ENCODE measurements around the gene SENP7. TPM values are rescaled to one million over a fixed set of nuclear protein-coding genes. Genes with fewer than 3 reads are reported as not detected.

SENP7 gene
- total RNA-seq, 1 donor from 2014 or later, result 33.6 TPM

- DNase-seq (ENCODE audit: extremely low spot score, unreplicated experiment), result no peak
- no peaks in the 10 kb centered on the region for H3K36me3 Mint-ChIP-seq
- no peaks in the 10 kb centered on the region for H3K27me3 Mint-ChIP-seq
- no peak overlapping the region for H3K4me3 Mint-ChIP-seq
- peaks cover 9% of the 10 kb centered on the region for H3K9me3 Mint-ChIP-seq
- TF ChIP-seq CTCF (conservative IDR thresholded peaks at IDR 0.05), result no peak
- H3K27ac Mint-ChIP-seq, result no peak overlapping the region
- H3K4me1 Mint-ChIP-seq (ENCODE audit: unreplicated experiment), result no peaks in the 10 kb centered on the region
Measured at GRCh38 chr3:101292027-101292426, 221.0 kb downstream of the SENP7 start.

- H3K4me3 Mint-ChIP-seq, result no peak overlapping the region
- H3K9me3 Mint-ChIP-seq, result peaks cover 5% of the 10 kb centered on the region
- DNase-seq (ENCODE audit: extremely low spot score, unreplicated experiment), result no peak
- no peaks in the 10 kb centered on the region for H3K4me1 Mint-ChIP-seq (ENCODE audit: unreplicated experiment)
- no peaks in the 10 kb centered on the region for H3K27me3 Mint-ChIP-seq
- no peak overlapping the region for H3K27ac Mint-ChIP-seq
- TF ChIP-seq CTCF (conservative IDR thresholded peaks at IDR 0.05), result no peak
- H3K36me3 Mint-ChIP-seq, result no peaks in the 10 kb centered on the region
Measured at GRCh38 chr3:101288294-101288693, 224.7 kb downstream of the SENP7 start.

- H3K4me3 Mint-ChIP-seq, result no peak overlapping the region
- no peak for TF ChIP-seq CTCF (conservative IDR thresholded peaks at IDR 0.05)
- H3K9me3 Mint-ChIP-seq, result peaks cover 5% of the 10 kb centered on the region
- H3K4me1 Mint-ChIP-seq (ENCODE audit: unreplicated experiment), result peaks cover 8% of the 10 kb centered on the region
- H3K27me3 Mint-ChIP-seq, result no peaks in the 10 kb centered on the region
- DNase-seq (ENCODE audit: extremely low spot score, unreplicated experiment), result no peak
- no peaks in the 10 kb centered on the region for H3K36me3 Mint-ChIP-seq
- no peak overlapping the region for H3K27ac Mint-ChIP-seq
Measured at GRCh38 chr3:101284757-101285156, 228.3 kb downstream of the SENP7 start.

- no peaks in the 10 kb centered on the region for H3K9me3 Mint-ChIP-seq
- no peak overlapping the region for H3K4me3 Mint-ChIP-seq
- no peaks in the 10 kb centered on the region for H3K36me3 Mint-ChIP-seq
- no peak for DNase-seq (ENCODE audit: extremely low spot score, unreplicated experiment)
- peaks cover 8% of the 10 kb centered on the region for H3K4me1 Mint-ChIP-seq (ENCODE audit: unreplicated experiment)
- no peak overlapping the region for H3K27ac Mint-ChIP-seq
- no peak for TF ChIP-seq CTCF (conservative IDR thresholded peaks at IDR 0.05)
- H3K27me3 Mint-ChIP-seq, result no peaks in the 10 kb centered on the region
Measured at GRCh38 chr3:101281521-101282030, 231.4 kb downstream of the SENP7 start.

- no peak for TF ChIP-seq CTCF (conservative IDR thresholded peaks at IDR 0.05)
- no peaks in the 10 kb centered on the region for H3K36me3 Mint-ChIP-seq
- H3K27me3 Mint-ChIP-seq, result no peaks in the 10 kb centered on the region
- no peak overlapping the region for H3K27ac Mint-ChIP-seq
- H3K4me1 Mint-ChIP-seq (ENCODE audit: unreplicated experiment), result peaks cover 8% of the 10 kb centered on the region
- no peaks in the 10 kb centered on the region for H3K9me3 Mint-ChIP-seq
- H3K4me3 Mint-ChIP-seq, result no peak overlapping the region
- DNase-seq (ENCODE audit: extremely low spot score, unreplicated experiment), result no peak
Measured at GRCh38 chr3:101279765-101280385, 233.1 kb downstream of the SENP7 start.
